HCT116 (cell line): ENCODE measurements around the gene KSR1. TPM values are rescaled to one million over a fixed set of nuclear protein-coding genes. Genes with fewer than 3 reads are reported as not detected.

Source experiments
- ATAC-seq: fragments of 200-7000 bp; cut with Tn5 transposase; 2 replicates; pipeline ENCODE4 v1.9.1; 2020; ENCODE audit warnings: mild to moderate bottlenecking, moderate library complexity
- BruUV-seq: library from RNA; stranded (reverse); fragments of 400-500 nt; replicated peaks from 2 replicates; lab custom pipeline; 2021; lab: Mats Ljungman, UMichigan
- CTCF ChIA-PET: fragments of 300-600 bp; sonication (Branson Sonifier 250); formaldehyde crosslinking; loops from one replicate; lab custom pipeline; 2021; ENCODE audit warnings: antibody characterized with exemption; lab: Charles Lee
- POLR2A ChIA-PET: fragments of 300-600, 350-600 bp; sonication (Branson Sonifier 250); formaldehyde crosslinking; loops from one replicate; lab custom pipeline; 2021; ENCODE audit warnings: antibody characterized with exemption; lab: Charles Lee
- RAD21 ChIA-PET, 2 experiments: fragments of 300-600 bp; sonication (Branson Sonifier 250); formaldehyde crosslinking; loops; one replicate each; lab custom pipeline; 2023; ENCODE audit warnings: low total read pairs in 2 of 2; ENCODE audit not compliant: uncharacterized antibody in 2 of 2, unreplicated experiment in 2 of 2, low non-redundant PET in 1 of 2; lab: Charles Lee
- DNase-seq: peaks from one replicate; pipeline ENCODE4 v3.0.0-alpha.2; 2010; ENCODE audit warnings: low read depth, low spot score
- H2AFZ ChIP-seq: fragments of 200-600 bp; shearing (Covaris generic), sonication (generic); 2 replicates; pipeline ENCODE4 v1.6.1; 2017; ENCODE audit warnings: low read depth, mixed run types, mixed read lengths, antibody characterized with exemption, low read length; ENCODE audit not compliant: poor library complexity, severe bottlenecking
- H3K27ac ChIP-seq: 2 replicates; pipeline ENCODE4 v1.5.1; 2012; ENCODE audit warnings: low read depth, low read length
- H3K27me3 ChIP-seq: fragments of 200-600 bp; sonication (generic); 2 replicates; pipeline ENCODE4 v1.6.1; 2016; ENCODE audit warnings: mixed run types, low read length, mixed read lengths; ENCODE audit not compliant: insufficient read depth
- H3K36me3 ChIP-seq, 2 experiments: fragments of 200-500 bp in 1 of 2; fragments of 200-600 bp in 1 of 2; sonication (Bioruptor generic) in 1 of 2; sonication (generic) in 1 of 2; 2 replicates each; pipeline versions ENCODE4 v1.5.1 to v1.6.1; 2014 to 2016; ENCODE audit warnings: low read length in 2 of 2, inconsistent platforms in 1 of 2, mixed read lengths in 1 of 2, mixed run types in 1 of 2; ENCODE audit not compliant: insufficient read depth in 2 of 2, control insufficient read depth in 1 of 2
- H3K4me1 ChIP-seq, 2 experiments: fragments of 200-600 bp in 1 of 2; sonication (generic) in 1 of 2; 2 replicates each; pipeline versions ENCODE4 v1.5.1 to v1.6.1; 2012 to 2017; ENCODE audit warnings: low read length in 2 of 2, inconsistent platforms in 1 of 2, mild to moderate bottlenecking in 1 of 2, mixed read lengths in 1 of 2, mixed run types in 1 of 2, moderate library complexity in 1 of 2; ENCODE audit not compliant: insufficient read depth in 2 of 2, control insufficient read depth in 1 of 2
- H3K4me2 ChIP-seq: fragments of 200-600 bp; sonication (generic); 2 replicates; pipeline ENCODE4 v1.6.1; 2017; ENCODE audit warnings: mixed run types, low read length, mixed read lengths
- H3K4me3 ChIP-seq, 2 experiments: fragments of 200-600 bp in 1 of 2; sonication (generic) in 1 of 2; replicated peaks in 1 of 2; 2 replicates each; pipeline ENCODE4 v1.5.1; 2011 to 2016; ENCODE audit warnings: low read length in 2 of 2, control low read depth in 1 of 2, low read depth in 1 of 2, mild to moderate bottlenecking in 1 of 2, mixed read lengths in 1 of 2, mixed run types in 1 of 2
- H3K79me2 ChIP-seq: fragments of 200-600 bp; sonication (generic); 2 replicates; pipeline ENCODE4 v1.6.1; 2017; ENCODE audit warnings: mild to moderate bottlenecking, mixed run types, low read length, moderate library complexity, mixed read lengths; ENCODE audit not compliant: insufficient read depth
- H3K9ac ChIP-seq: fragments of 200-600 bp; sonication (generic); 2 replicates; pipeline ENCODE4 v1.6.1; 2016; ENCODE audit warnings: low read length, mixed read lengths
- H3K9me2 ChIP-seq: fragments of 200-600 bp; sonication (generic), shearing (Covaris generic); 2 replicates; pipeline ENCODE4 v1.6.1; 2017; ENCODE audit warnings: mixed run types, mild to moderate bottlenecking, moderate library complexity; ENCODE audit not compliant: insufficient read depth
- H3K9me3 ChIP-seq, 2 experiments: fragments of 200-500 bp in 1 of 2; fragments of 200-600 bp in 1 of 2; sonication (Bioruptor generic) in 1 of 2; sonication (generic) in 1 of 2; 2 replicates each; pipeline ENCODE4 v1.6.1; 2014 to 2017; ENCODE audit warnings: low read length in 2 of 2, mixed read lengths in 2 of 2, inconsistent platforms in 1 of 2, low read depth in 1 of 2, mild to moderate bottlenecking in 1 of 2, mixed run types in 1 of 2, moderate library complexity in 1 of 2; ENCODE audit not compliant: control insufficient read depth in 1 of 2, insufficient read depth in 1 of 2
- H4K20me1 ChIP-seq: fragments of 200-600 bp; sonication (generic), shearing (Covaris generic); 2 replicates; pipeline ENCODE4 v1.6.1; 2017; ENCODE audit warnings: mixed run types, mild to moderate bottlenecking, moderate library complexity; ENCODE audit not compliant: insufficient read depth
- JUND ChIP-seq: IDR thresholded peaks from 2 replicates; pipeline ENCODE4 v1.6.1; 2012
- POLR2A ChIP-seq: IDR thresholded peaks from 2 replicates; pipeline ENCODE4 v1.7.0; 2011; ENCODE audit warnings: borderline replicate concordance; ENCODE audit not compliant: insufficient read depth, insufficient read length; ENCODE audit errors: extremely low read depth
- SIN3A ChIP-seq: IDR thresholded peaks from 2 replicates; pipeline ENCODE4 v1.6.1; 2012; ENCODE audit warnings: low read depth
- SP1 ChIP-seq: IDR thresholded peaks from 2 replicates; pipeline ENCODE4 v1.6.1; 2012; ENCODE audit warnings: low read depth
- TCF7L2 ChIP-seq: IDR thresholded peaks from 2 replicates; pipeline ENCODE4 v1.7.0; 2011; ENCODE audit warnings: borderline replicate concordance, inconsistent platforms; ENCODE audit not compliant: insufficient read depth, insufficient read length; ENCODE audit errors: extremely low read depth
- intact Hi-C: fragments of 100-400 bp; cut with micrococcal nuclease; formaldehyde crosslinking; loops from 2 replicates; pipeline ENCODE4 v1.10.0; 2022
- total RNA-seq: library from RNA; stranded (reverse); gene quantifications from one replicate; pipeline ENCODE4 v1.2.1, GENCODE V29; 2021; ENCODE audit not compliant: unreplicated experiment
- TF ChIP-seq, protein P1 (sequence below): IDR thresholded peaks from 2 replicates; pipeline ENCODE4 v1.6.1; 2012
- TF ChIP-seq, protein P2 (sequence below): IDR thresholded peaks from 2 replicates; pipeline ENCODE4 v1.6.1; 2011; ENCODE audit warnings: mild to moderate bottlenecking, low read length, moderate library complexity; ENCODE audit not compliant: insufficient replicate concordance; ENCODE audit errors: extremely low read depth

Gene KSR1
- total RNA-seq, 1 experiment from 2014 or later: 16.5 TPM

DNA sequence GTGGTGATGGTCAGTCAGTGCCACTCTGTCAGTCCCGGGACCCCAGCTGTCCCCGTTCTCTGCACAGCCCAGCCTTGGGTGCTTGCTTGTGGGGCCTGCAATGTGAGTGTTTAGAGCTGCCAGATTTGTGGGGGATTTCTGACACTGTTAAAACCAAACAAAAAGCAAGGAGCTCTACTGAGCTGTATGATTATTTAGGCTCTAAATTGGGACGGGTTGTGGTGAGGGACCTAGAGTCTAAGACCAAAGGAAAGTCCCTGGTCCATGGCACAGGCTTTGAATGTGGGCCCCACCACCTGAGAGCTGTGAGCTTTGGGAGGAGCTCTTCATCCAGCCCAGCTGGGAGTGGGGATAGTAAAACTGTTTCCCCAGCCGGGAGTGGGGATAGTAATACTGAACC, 63.3 kb downstream of the KSR1 start (continued):
- TF ChIP-seq POLR2A (no peak), JUND (no peak), TCF7L2 (no peak), SIN3A (no peak)
- TF ChIP-seq, protein P1, sequence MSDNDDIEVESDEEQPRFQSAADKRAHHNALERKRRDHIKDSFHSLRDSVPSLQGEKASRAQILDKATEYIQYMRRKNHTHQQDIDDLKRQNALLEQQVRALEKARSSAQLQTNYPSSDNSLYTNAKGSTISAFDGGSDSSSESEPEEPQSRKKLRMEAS: no peak

DNA sequence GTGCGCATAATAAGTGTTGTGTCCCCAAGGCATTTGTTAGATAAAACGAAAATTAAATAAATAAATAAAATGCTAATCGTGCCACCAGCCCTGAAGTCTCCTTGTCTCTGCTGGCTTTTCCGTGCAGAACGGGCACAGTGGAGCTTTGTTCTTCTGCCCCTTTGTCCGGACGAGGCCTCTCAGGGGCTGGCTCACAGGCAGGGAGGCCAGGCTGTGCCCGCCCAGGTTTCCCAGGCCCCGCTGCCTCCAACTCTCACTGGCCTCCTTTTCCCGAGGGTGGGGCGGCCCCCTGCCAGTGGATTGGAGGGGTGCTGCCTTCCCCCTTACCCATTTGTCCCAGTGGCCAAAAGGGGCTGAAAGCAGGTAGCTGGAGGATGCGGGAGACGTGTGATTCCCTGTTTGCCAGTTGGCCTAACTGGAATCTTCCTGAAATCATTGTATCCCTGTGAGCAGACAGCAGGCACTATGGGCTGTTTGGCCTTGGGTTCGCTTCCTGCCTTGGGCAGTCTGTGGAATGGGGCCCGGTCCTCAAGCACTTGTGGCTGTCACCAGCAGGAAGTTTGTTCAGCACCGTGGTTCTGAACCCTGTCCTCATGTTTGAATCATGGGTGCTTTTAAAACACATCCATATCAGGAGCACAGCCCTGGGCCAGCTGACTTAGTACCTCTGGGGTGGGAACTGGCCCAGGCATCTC, 64.4 kb downstream of the KSR1 start:
- POLR2A ChIA-PET: no interaction called here
- no peak overlapping the region for H3K9ac ChIP-seq

More for the DNA sequence above, 64.4 kb downstream of the KSR1 start:
- no peak for TF ChIP-seq SP1
- TF ChIP-seq, protein P1: no peak
- TF ChIP-seq, protein P2, sequence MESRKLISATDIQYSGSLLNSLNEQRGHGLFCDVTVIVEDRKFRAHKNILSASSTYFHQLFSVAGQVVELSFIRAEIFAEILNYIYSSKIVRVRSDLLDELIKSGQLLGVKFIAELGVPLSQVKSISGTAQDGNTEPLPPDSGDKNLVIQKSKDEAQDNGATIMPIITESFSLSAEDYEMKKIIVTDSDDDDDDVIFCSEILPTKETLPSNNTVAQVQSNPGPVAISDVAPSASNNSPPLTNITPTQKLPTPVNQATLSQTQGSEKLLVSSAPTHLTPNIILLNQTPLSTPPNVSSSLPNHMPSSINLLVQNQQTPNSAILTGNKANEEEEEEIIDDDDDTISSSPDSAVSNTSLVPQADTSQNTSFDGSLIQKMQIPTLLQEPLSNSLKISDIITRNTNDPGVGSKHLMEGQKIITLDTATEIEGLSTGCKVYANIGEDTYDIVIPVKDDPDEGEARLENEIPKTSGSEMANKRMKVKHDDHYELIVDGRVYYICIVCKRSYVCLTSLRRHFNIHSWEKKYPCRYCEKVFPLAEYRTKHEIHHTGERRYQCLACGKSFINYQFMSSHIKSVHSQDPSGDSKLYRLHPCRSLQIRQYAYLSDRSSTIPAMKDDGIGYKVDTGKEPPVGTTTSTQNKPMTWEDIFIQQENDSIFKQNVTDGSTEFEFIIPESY: no peak
- TF ChIP-seq, all 23 proteins: peak for 0
- no peak overlapping the region for H2AFZ ChIP-seq
- ChIA-PET RAD21 (no interaction called here), CTCF (interaction anchor here (0.7 kb wide), 1 partner anchor 19 kb away, joined by 3 read pairs; no protein-coding TSS in a partner anchor)
- no peaks in the 10 kb centered on the region for H3K27me3 ChIP-seq
- BruUV-seq: no TSS peak
- no peaks in the 10 kb centered on the region for H3K36me3 ChIP-seq
- no peak for ATAC-seq
- no peak for DNase-seq
- H3K27ac ChIP-seq: no peak overlapping the region
- peaks cover 10 to 14% of the 10 kb centered on the region in 2 experiments for H3K4me1 ChIP-seq
- H3K79me2 ChIP-seq: no peaks in the 10 kb centered on the region
- H3K4me2 ChIP-seq: no peak overlapping the region
- no peaks in the 10 kb centered on the region; the same call in 1 of the 2 replicates for H4K20me1 ChIP-seq
- intact Hi-C loops: no loop called here
- H3K4me3 ChIP-seq: no peak overlapping the region
- no peaks in the 10 kb centered on the region for H3K9me3 ChIP-seq
- no peaks in the 10 kb centered on the region for H3K9me2 ChIP-seq
